HL-60 (cell line): ENCODE data around the gene ASCC3.

Experiments used
- DNase-seq, 2 experiments: peaks; one replicate each; pipeline ENCODE4 v3.0.0-alpha.2; 2010 to 2020; ENCODE audit warnings: low read depth in 1 of 2, low spot score in 1 of 2
- H3K27ac ChIP-seq: fragments of 250-450 bp; sonication (Bioruptor Pico); replicated peaks from 2 replicates; pipeline ENCODE4 v1.5.1; 2020; ENCODE audit warnings: mild to moderate bottlenecking, moderate library complexity
- H3K27me3 ChIP-seq: fragments of 250-450 bp; sonication (Bioruptor Pico); 2 replicates; pipeline ENCODE4 v1.5.1; 2021; ENCODE audit warnings: mild to moderate bottlenecking, moderate library complexity; ENCODE audit not compliant: insufficient read depth, poor library complexity, severe bottlenecking
- H3K4me3 ChIP-seq: replicated peaks from 2 replicates; pipeline ENCODE4 v1.5.1; 2011; ENCODE audit warnings: mild to moderate bottlenecking, control low read depth, low read length; ENCODE audit not compliant: insufficient read depth
- GABPA ChIP-seq: IDR thresholded peaks from 2 replicates; pipeline ENCODE4 v1.6.1; 2012; ENCODE audit warnings: low read depth
- POLR2AphosphoS5 ChIP-seq: IDR thresholded peaks from 2 replicates; pipeline ENCODE4 v1.6.1; 2012; ENCODE audit warnings: low read depth
- SPI1 ChIP-seq: IDR thresholded peaks from 2 replicates; pipeline ENCODE4 v1.6.1; 2012; ENCODE audit warnings: low read depth, mild to moderate bottlenecking, borderline replicate concordance
- TF ChIP-seq, protein P1 (sequence below): IDR thresholded peaks from one replicate; pipeline ENCODE4 v1.5.1; 2011; ENCODE audit warnings: low read length, control low read depth, inconsistent platforms; ENCODE audit not compliant: insufficient read depth
- TF ChIP-seq, protein P2 (sequence below): IDR thresholded peaks from 2 replicates; pipeline ENCODE4 v1.6.1; 2012; ENCODE audit warnings: low read depth; ENCODE audit not compliant: insufficient replicate concordance

ASCC3 gene

DNA sequence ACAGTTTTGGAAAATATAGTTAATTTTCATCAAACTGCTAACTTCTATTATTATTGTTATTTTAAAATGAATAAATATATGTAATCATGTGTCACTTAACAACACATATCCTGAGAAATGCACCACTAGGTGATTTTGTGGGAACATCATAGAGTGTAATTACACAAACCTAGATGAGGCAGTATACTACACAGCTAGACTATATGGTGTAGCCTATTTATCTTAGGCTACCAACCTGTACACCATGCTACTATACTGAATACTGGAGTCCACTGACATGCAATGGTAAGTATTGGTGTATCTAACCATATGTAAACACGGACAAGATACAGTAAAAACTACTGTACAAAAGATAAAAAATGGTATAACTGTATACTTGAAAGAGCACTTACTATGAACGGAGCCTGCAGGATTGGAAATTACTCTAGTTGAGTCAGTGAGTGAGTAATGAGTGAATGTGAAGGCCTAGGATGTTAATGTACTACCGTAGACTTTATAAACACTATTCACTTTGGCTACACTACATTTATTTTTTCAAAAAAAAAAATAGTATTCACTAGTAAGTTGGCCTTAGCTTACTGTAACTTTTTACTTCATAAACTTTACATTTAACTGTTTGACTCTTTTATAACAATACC, 72.4 kb downstream of the ASCC3 start:
- H3K27me3 ChIP-seq, result no peaks in the 10 kb centered on the region
- H3K27ac ChIP-seq, result no peak overlapping the region
- DNase-seq, result no peak
- H3K4me3 ChIP-seq, result no peak overlapping the region
- TF ChIP-seq, protein P1, sequence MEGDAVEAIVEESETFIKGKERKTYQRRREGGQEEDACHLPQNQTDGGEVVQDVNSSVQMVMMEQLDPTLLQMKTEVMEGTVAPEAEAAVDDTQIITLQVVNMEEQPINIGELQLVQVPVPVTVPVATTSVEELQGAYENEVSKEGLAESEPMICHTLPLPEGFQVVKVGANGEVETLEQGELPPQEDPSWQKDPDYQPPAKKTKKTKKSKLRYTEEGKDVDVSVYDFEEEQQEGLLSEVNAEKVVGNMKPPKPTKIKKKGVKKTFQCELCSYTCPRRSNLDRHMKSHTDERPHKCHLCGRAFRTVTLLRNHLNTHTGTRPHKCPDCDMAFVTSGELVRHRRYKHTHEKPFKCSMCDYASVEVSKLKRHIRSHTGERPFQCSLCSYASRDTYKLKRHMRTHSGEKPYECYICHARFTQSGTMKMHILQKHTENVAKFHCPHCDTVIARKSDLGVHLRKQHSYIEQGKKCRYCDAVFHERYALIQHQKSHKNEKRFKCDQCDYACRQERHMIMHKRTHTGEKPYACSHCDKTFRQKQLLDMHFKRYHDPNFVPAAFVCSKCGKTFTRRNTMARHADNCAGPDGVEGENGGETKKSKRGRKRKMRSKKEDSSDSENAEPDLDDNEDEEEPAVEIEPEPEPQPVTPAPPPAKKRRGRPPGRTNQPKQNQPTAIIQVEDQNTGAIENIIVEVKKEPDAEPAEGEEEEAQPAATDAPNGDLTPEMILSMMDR, result no peak
- TF ChIP-seq, protein P2, sequence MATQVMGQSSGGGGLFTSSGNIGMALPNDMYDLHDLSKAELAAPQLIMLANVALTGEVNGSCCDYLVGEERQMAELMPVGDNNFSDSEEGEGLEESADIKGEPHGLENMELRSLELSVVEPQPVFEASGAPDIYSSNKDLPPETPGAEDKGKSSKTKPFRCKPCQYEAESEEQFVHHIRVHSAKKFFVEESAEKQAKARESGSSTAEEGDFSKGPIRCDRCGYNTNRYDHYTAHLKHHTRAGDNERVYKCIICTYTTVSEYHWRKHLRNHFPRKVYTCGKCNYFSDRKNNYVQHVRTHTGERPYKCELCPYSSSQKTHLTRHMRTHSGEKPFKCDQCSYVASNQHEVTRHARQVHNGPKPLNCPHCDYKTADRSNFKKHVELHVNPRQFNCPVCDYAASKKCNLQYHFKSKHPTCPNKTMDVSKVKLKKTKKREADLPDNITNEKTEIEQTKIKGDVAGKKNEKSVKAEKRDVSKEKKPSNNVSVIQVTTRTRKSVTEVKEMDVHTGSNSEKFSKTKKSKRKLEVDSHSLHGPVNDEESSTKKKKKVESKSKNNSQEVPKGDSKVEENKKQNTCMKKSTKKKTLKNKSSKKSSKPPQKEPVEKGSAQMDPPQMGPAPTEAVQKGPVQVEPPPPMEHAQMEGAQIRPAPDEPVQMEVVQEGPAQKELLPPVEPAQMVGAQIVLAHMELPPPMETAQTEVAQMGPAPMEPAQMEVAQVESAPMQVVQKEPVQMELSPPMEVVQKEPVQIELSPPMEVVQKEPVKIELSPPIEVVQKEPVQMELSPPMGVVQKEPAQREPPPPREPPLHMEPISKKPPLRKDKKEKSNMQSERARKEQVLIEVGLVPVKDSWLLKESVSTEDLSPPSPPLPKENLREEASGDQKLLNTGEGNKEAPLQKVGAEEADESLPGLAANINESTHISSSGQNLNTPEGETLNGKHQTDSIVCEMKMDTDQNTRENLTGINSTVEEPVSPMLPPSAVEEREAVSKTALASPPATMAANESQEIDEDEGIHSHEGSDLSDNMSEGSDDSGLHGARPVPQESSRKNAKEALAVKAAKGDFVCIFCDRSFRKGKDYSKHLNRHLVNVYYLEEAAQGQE, result no peak
- TF ChIP-seq GABPA (no peak), POLR2AphosphoS5 (no peak), SPI1 (no peak)

DNA sequence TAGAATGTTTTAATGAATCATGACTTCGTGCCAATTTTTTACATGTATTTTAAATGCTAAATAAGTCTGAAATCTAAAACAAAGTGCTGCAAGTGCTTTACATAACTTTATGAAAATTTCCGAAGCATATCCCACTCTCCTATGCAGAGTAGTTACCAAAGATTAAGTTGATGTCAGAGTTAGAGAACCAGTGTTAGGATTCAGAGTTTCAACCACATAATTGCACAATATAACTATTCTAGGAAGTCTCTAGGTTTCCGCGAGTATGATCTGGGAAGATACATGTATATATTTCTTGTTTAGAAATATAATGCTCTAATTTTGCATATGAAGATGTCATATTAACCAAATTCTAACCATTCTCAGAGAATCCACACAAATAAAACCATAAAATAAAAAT, 74.8 kb downstream of the ASCC3 start:
- DNase-seq, result peak in 1 of 2 experiments; percentile 51
- Histone ChIP-seq H3K4me3 (no peak overlapping the region), H3K27me3 (no peaks in the 10 kb centered on the region), H3K27ac (no peak overlapping the region)
- TF ChIP-seq, protein P2, result no peak
- TF ChIP-seq, protein P1, result no peak
- TF ChIP-seq POLR2AphosphoS5 (no peak), GABPA (no peak), SPI1 (no peak)

DNA sequence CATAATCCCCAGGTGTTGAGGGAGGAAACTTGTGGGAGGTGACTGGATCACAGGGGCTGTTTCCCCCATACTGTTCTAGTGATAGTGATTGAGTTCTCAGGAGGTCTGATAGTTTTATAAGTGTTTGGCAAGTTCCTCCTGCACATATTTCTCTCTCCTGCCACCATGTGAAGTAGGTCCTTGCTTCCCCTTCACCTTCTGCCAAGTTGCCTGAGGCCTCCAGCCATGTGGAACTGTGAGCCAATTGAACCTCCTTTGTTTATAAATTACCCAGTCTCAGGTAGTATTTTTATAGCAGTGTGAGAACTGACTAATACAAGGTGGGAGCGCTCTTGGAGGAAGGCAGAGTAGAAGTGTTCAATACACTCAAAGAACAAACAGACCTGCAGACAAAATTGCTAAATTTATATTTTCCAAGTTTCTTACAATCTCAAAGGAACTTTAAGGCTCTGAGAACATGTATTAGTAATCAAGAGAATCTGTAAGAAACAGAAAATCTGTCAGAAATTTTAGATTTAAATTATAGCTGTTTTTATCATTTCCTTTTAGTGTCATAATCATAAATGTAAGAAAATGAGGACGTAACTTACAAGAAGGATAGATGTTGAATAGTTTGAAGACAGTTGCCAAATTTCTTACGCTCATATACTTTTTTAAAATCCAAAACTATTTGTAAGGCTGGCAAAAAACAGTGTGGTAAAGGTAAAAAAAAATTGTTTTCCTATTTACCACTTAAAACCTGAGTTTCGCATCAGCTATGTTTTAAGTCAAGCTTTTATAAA, 77.7 kb downstream of the ASCC3 start:
- H3K27me3 ChIP-seq, result no peaks in the 10 kb centered on the region
- TF ChIP-seq POLR2AphosphoS5 (no peak), SPI1 (no peak)
- TF ChIP-seq, protein P2, result no peak
- TF ChIP-seq, protein P1, result no peak
- DNase-seq, result peak in 1 of 2 experiments; percentile 29
- no peak overlapping the region for H3K4me3 ChIP-seq
- no peak overlapping the region for H3K27ac ChIP-seq
